Vagina (tissue), 2 donors: ENCODE data around the gene FAM131B. TPM values are rescaled to one million over a fixed set of nuclear protein-coding genes. Genes with fewer than 3 reads are reported as not detected.
A peak's percentile ranks its signal among the peaks of the same experiment; 100 is the strongest.

Experiments
- DNase-seq, 2 donors: peaks; one replicate each; pipeline ENCODE4 v3.0.0-alpha.2; 2017; ENCODE audit errors: extremely low spot score in 2 of 2
- H3K27ac ChIP-seq: fragments of 200-600 bp; sonication (generic); one replicate; pipeline ENCODE4 v1.5.1; 2019
- H3K27me3 ChIP-seq: fragments of 200-600 bp; sonication (generic); one replicate; pipeline ENCODE4 v1.5.1; 2019
- H3K36me3 ChIP-seq, 2 donors: fragments of 200-600 bp; sonication (generic); one replicate each; pipeline ENCODE4 v1.5.1; 2017 to 2019
- H3K4me1 ChIP-seq: fragments of 200-600 bp; sonication (generic); one replicate; pipeline ENCODE4 v1.5.1; 2019
- H3K4me3 ChIP-seq, 2 donors: fragments of 200-600 bp; sonication (generic); 1 replicate in 1 of 2; 2 replicates in 1 of 2; pipeline ENCODE4 v1.5.1; 2016 to 2019
- H3K9me3 ChIP-seq: fragments of 200-600 bp; sonication (generic); one replicate; pipeline ENCODE4 v1.5.1; 2019
- CTCF ChIP-seq, 3 experiments: fragments of 450-650 bp in 2 of 3; fragments of 200-600 bp in 1 of 3; sonication (generic) in 1 of 3; IDR thresholded peaks; one replicate each; pipeline ENCODE4 v1.5.1; 2017 to 2019; ENCODE audit warnings: antibody characterized with exemption in 3 of 3, mild to moderate bottlenecking in 2 of 3, moderate library complexity in 2 of 3
- POLR2A ChIP-seq, 2 donors: fragments of 450-650 bp; IDR thresholded peaks; one replicate each; pipeline ENCODE4 v1.6.1; 2017; ENCODE audit warnings: antibody characterized with exemption in 2 of 2, mild to moderate bottlenecking in 2 of 2, moderate library complexity in 2 of 2
- POLR2AphosphoS5 ChIP-seq, 2 donors: sonication (generic); formaldehyde crosslinking; IDR thresholded peaks; one replicate each; pipeline ENCODE4 v1.9.0; 2017; ENCODE audit warnings: antibody characterized with exemption in 2 of 2, mild to moderate bottlenecking in 2 of 2, low read depth in 1 of 2; ENCODE audit not compliant: insufficient read depth in 1 of 2
- intact Hi-C: fragments of 100-400 bp; cut with DNase I; formaldehyde crosslinking; loops from one replicate; pipeline ENCODE4 v1.15.1; 2023
- total RNA-seq: library from RNA; depleted of rRNA; stranded (reverse); fragments of >200 nt; gene quantifications from one replicate; pipeline ENCODE4 v1.2.3, GENCODE V29; 2016

Gene FAM131B
- total RNA-seq, 1 donor from 2014 or later, result 1.5 TPM

- Histone ChIP-seq H3K27me3 (no peaks in the 10 kb centered on the region), H3K27ac (no peak overlapping the region), H3K4me3 (no peak overlapping the region), H3K36me3 (no peaks in the 10 kb centered on the region), H3K9me3 (no peaks in the 10 kb centered on the region), H3K4me1 (peaks cover 10% of the 10 kb centered on the region)
- DNase-seq, result no peak
- intact Hi-C loops, result no loop called here
- TF ChIP-seq CTCF (IDR thresholded peaks at IDR 0.05) (no peak), POLR2AphosphoS5 (IDR thresholded peaks at IDR 0.05; ENCODE audit: insufficient read depth in 1 of 2, low read depth in 1 of 2) (no peak), POLR2A (IDR thresholded peaks at IDR 0.05) (no peak)
Measured at GRCh38 chr7:143323653-143324052, 38.9 kb downstream of the FAM131B start.

GRCh38 chr7:143322760-143323633 lies 39.5 kb downstream of the FAM131B start:
- no peaks in the 10 kb centered on the region for H3K9me3 ChIP-seq
- no peak overlapping the region for H3K4me3 ChIP-seq
- TF ChIP-seq CTCF (IDR thresholded peaks at IDR 0.05) (no peak), POLR2AphosphoS5 (IDR thresholded peaks at IDR 0.05; ENCODE audit: insufficient read depth in 1 of 2, low read depth in 1 of 2) (no peak), POLR2A (IDR thresholded peaks at IDR 0.05) (no peak)
- no peak for DNase-seq
- peak overlapping the region; percentile 2 for H3K27ac ChIP-seq
- H3K4me1 ChIP-seq, result peaks cover 15% of the 10 kb centered on the region
- no peaks in the 10 kb centered on the region for H3K27me3 ChIP-seq
- H3K36me3 ChIP-seq, result no peaks in the 10 kb centered on the region
- intact Hi-C loops, result no loop called here

- no peaks in the 10 kb centered on the region for H3K9me3 ChIP-seq
- no peak overlapping the region for H3K4me3 ChIP-seq
- intact Hi-C loops, result no loop called here
- H3K27me3 ChIP-seq, result no peaks in the 10 kb centered on the region
- H3K4me1 ChIP-seq, result peaks cover 15% of the 10 kb centered on the region
- H3K36me3 ChIP-seq, result no peaks in the 10 kb centered on the region
- TF ChIP-seq POLR2AphosphoS5 (IDR thresholded peaks at IDR 0.05; ENCODE audit: insufficient read depth in 1 of 2, low read depth in 1 of 2) (no peak), CTCF (IDR thresholded peaks at IDR 0.05) (no peak), POLR2A (IDR thresholded peaks at IDR 0.05) (no peak)
- DNase-seq, result no peak
- no peak overlapping the region for H3K27ac ChIP-seq
Measured at GRCh38 chr7:143321734-143322133, 40.8 kb downstream of the FAM131B start.

GRCh38 chr7:143321242-143321641 lies 41.3 kb downstream of the FAM131B start:
- TF ChIP-seq CTCF (IDR thresholded peaks at IDR 0.05) (no peak), POLR2A (IDR thresholded peaks at IDR 0.05) (no peak), POLR2AphosphoS5 (IDR thresholded peaks at IDR 0.05; ENCODE audit: insufficient read depth in 1 of 2, low read depth in 1 of 2) (no peak)
- no peaks in the 10 kb centered on the region for H3K27me3 ChIP-seq
- H3K27ac ChIP-seq, result no peak overlapping the region
- no peak for DNase-seq
- H3K4me3 ChIP-seq, result no peak overlapping the region
- peaks cover 15% of the 10 kb centered on the region for H3K4me1 ChIP-seq
- no peaks in the 10 kb centered on the region for H3K9me3 ChIP-seq
- intact Hi-C loops, result no loop called here
- H3K36me3 ChIP-seq, result no peaks in the 10 kb centered on the region

GRCh38 chr7:143320620-143321019 lies 41.9 kb downstream of the FAM131B start:
- no peaks in the 10 kb centered on the region for H3K36me3 ChIP-seq
- no peaks in the 10 kb centered on the region for H3K9me3 ChIP-seq
- TF ChIP-seq POLR2A (IDR thresholded peaks at IDR 0.05), result no peak
- TF ChIP-seq CTCF (IDR thresholded peaks at IDR 0.05), result no peak
- no peak for TF ChIP-seq POLR2AphosphoS5 (IDR thresholded peaks at IDR 0.05; ENCODE audit: insufficient read depth in 1 of 2, low read depth in 1 of 2)
- no peaks in the 10 kb centered on the region for H3K27me3 ChIP-seq
- DNase-seq, result no peak
- H3K4me3 ChIP-seq, result no peak overlapping the region
- peaks cover 15% of the 10 kb centered on the region for H3K4me1 ChIP-seq
- no peak overlapping the region for H3K27ac ChIP-seq
- intact Hi-C loops, result no loop called here
